ENCODE results near the gene PLA2G2D.

The PLA2G2D gene

DNA sequence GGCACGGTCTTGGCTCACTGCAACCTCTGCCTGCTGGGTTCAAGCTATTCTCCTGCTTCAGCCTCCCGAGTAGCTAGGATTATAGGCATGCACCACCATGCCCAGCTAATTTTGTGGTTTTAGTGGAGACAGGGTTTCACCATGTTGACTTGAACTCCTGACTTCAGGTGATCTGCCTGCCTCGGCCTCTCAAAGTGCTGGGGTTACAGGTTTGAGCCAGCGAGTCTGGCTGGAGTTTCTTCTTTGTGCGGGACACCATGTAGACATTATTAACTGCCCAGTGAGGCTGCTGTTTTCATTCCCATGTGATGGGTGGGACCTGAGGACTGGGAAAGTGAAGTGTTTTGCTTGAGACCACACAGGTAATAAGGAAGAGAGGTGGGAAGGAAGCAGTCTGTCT, 26.0 kb downstream of the PLA2G2D start:
- Histone ChIP-seq H3K27me3 (ENCODE audit: control insufficient read depth, insufficient read depth, low read length) (no peaks in the 10 kb centered on the region), H3K9me3 (ENCODE audit: control insufficient read depth, insufficient read depth, low read length) (peaks cover 38% of the 10 kb centered on the region)

GRCh38 chr1:20090641-20091040, 28.7 kb downstream of the PLA2G2D start:
- H3K4me3 ChIP-seq (ENCODE audit: low read depth, low read length), result no peak overlapping the region
- H3K9ac ChIP-seq (ENCODE audit: low read depth, low read length), result no peak overlapping the region
- no peaks in the 10 kb centered on the region for H3K36me3 ChIP-seq (ENCODE audit: control insufficient read depth, insufficient read depth, low read length)
- H3K4me1 ChIP-seq (ENCODE audit: control insufficient read depth, insufficient read depth, low read length), result no peaks in the 10 kb centered on the region
- no peaks in the 10 kb centered on the region for H3K27me3 ChIP-seq (ENCODE audit: control insufficient read depth, insufficient read depth, low read length)
- H3K9me3 ChIP-seq (ENCODE audit: control insufficient read depth, insufficient read depth, low read length), result peaks cover 13% of the 10 kb centered on the region

More for the DNA sequence above, 26.0 kb downstream of the PLA2G2D start:
- Histone ChIP-seq H3K36me3 (ENCODE audit: control insufficient read depth, insufficient read depth, low read length) (no peaks in the 10 kb centered on the region), H3K4me1 (ENCODE audit: control insufficient read depth, insufficient read depth, low read length) (no peaks in the 10 kb centered on the region), H3K4me3 (ENCODE audit: low read depth, low read length) (no peak overlapping the region), H3K9ac (ENCODE audit: low read depth, low read length) (no peak overlapping the region)

- no peaks in the 10 kb centered on the region for H3K36me3 ChIP-seq (ENCODE audit: control insufficient read depth, insufficient read depth, low read length)
- no peaks in the 10 kb centered on the region for H3K4me1 ChIP-seq (ENCODE audit: control insufficient read depth, insufficient read depth, low read length)
- peaks cover 8% of the 10 kb centered on the region for H3K9me3 ChIP-seq (ENCODE audit: control insufficient read depth, insufficient read depth, low read length)
These were observed 29.2 kb downstream of the PLA2G2D start for GRCh38 chr1:20090119-20090518.

DNA sequence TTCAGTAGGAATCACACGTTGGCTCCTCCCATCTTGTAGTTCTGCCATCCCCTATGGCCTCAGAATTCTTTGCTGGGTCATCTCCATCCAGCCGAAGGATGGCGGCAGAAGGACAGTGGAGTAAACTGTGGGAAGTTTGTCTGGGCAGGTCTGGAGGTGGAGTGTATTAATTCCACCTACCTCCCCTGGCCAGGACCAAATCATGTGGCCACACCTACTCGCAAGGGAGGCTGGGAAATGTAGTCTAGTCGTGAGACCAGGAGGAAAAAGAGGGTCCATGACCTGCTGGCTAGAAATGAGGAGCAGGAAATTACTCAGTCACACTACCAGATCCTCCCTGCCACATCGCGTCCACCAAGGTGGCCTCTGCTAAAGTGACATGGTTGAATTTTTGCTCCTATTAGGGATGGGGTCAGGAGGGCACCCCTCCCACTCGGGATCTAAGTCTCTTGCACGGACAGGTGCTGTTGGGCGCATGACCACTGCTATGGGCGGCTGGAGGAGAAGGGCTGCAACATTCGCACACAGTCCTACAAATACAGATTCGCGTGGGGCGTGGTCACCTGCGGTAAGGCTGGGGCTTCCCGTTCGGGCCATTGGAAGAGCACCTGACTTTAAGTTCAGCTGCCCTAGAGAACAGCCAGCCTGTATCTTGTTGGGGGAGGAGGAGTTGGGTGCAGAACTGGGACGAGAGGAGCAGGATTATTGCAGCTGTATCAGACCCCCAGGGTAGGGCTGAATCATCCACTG, 29.8 kb downstream of the PLA2G2D start:
- Histone ChIP-seq H3K4me3 (ENCODE audit: low read depth, low read length) (no peak overlapping the region), H3K27me3 (ENCODE audit: control insufficient read depth, insufficient read depth, low read length) (no peaks in the 10 kb centered on the region), H3K9ac (ENCODE audit: low read depth, low read length) (no peak overlapping the region), H3K9me3 (ENCODE audit: control insufficient read depth, insufficient read depth, low read length) (peaks cover 6% of the 10 kb centered on the region), H3K4me1 (ENCODE audit: control insufficient read depth, insufficient read depth, low read length) (no peaks in the 10 kb centered on the region), H3K36me3 (ENCODE audit: control insufficient read depth, insufficient read depth, low read length) (no peaks in the 10 kb centered on the region)

More at GRCh38 chr1:20090119-20090518, 29.2 kb downstream of the PLA2G2D start:
- H3K4me3 ChIP-seq (ENCODE audit: low read depth, low read length), result no peak overlapping the region
- H3K27me3 ChIP-seq (ENCODE audit: control insufficient read depth, insufficient read depth, low read length), result no peaks in the 10 kb centered on the region
- no peak overlapping the region for H3K9ac ChIP-seq (ENCODE audit: low read depth, low read length)

GRCh38 chr1:20087668-20088067, 31.7 kb downstream of the PLA2G2D start:
- Histone ChIP-seq H3K27me3 (ENCODE audit: control insufficient read depth, insufficient read depth, low read length) (no peaks in the 10 kb centered on the region), H3K4me3 (ENCODE audit: low read depth, low read length) (no peak overlapping the region), H3K36me3 (ENCODE audit: control insufficient read depth, insufficient read depth, low read length) (no peaks in the 10 kb centered on the region), H3K9me3 (ENCODE audit: control insufficient read depth, insufficient read depth, low read length) (no peaks in the 10 kb centered on the region), H3K9ac (ENCODE audit: low read depth, low read length) (no peak overlapping the region), H3K4me1 (ENCODE audit: control insufficient read depth, insufficient read depth, low read length) (no peaks in the 10 kb centered on the region)

- Histone ChIP-seq H3K4me3 (ENCODE audit: low read depth, low read length) (no peak overlapping the region), H3K9me3 (ENCODE audit: control insufficient read depth, insufficient read depth, low read length) (no peaks in the 10 kb centered on the region), H3K4me1 (ENCODE audit: control insufficient read depth, insufficient read depth, low read length) (no peaks in the 10 kb centered on the region)
These were observed 32.5 kb downstream of the PLA2G2D start for GRCh38 chr1:20086800-20087199.

DNA sequence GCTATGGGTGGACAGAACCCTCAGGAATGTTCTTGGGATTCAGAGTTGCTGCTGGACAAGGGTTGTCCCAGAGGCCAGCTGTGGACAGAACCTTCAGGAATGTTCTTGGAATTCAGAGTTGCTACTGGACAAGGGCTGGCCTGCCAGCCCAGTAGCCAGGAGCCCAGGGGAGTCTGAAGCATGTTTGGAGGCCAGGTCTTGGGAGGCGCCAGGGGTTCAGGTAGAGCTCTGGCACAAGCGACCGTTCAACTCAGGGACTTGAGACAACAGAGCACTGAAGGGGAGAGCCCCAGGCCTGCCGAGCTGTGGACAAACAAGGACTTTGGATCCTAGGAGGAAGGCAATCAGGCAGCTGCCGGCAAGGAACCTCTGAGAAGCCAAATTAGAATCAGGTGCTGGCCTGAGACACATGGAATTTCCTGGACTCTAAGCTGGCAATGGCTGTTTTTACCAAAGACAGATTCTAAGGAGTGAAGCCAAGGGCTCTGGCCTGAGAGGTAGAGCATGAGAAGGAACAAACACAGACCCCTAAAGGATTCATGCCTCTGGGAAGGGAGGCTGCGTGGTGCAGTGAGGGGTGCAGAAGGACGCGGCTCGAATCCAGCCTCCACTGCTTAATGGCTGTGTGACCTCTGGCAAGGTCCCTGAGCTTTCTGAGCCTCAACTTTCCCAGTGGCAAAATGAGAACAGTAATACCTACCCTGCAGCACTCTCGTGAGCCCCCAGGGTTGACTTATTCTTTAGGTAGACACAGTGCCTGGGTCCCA, 36.0 kb downstream of the PLA2G2D start:
- H3K4me1 ChIP-seq (ENCODE audit: control insufficient read depth, insufficient read depth, low read length), result no peaks in the 10 kb centered on the region
- H3K36me3 ChIP-seq (ENCODE audit: control insufficient read depth, insufficient read depth, low read length), result no peaks in the 10 kb centered on the region
- H3K9ac ChIP-seq (ENCODE audit: low read depth, low read length), result no peak overlapping the region
- H3K9me3 ChIP-seq (ENCODE audit: control insufficient read depth, insufficient read depth, low read length), result no peaks in the 10 kb centered on the region
- no peaks in the 10 kb centered on the region for H3K27me3 ChIP-seq (ENCODE audit: control insufficient read depth, insufficient read depth, low read length)
- H3K4me3 ChIP-seq (ENCODE audit: low read depth, low read length), result no peak overlapping the region

More at GRCh38 chr1:20086800-20087199, 32.5 kb downstream of the PLA2G2D start:
- Histone ChIP-seq H3K36me3 (ENCODE audit: control insufficient read depth, insufficient read depth, low read length) (no peaks in the 10 kb centered on the region), H3K9ac (ENCODE audit: low read depth, low read length) (no peak overlapping the region), H3K27me3 (ENCODE audit: control insufficient read depth, insufficient read depth, low read length) (no peaks in the 10 kb centered on the region)

GRCh38 chr1:20082772-20083171, 36.6 kb downstream of the PLA2G2D start:
- Histone ChIP-seq H3K36me3 (ENCODE audit: control insufficient read depth, insufficient read depth, low read length) (no peaks in the 10 kb centered on the region), H3K9ac (ENCODE audit: low read depth, low read length) (no peak overlapping the region), H3K9me3 (ENCODE audit: control insufficient read depth, insufficient read depth, low read length) (no peaks in the 10 kb centered on the region), H3K27me3 (ENCODE audit: control insufficient read depth, insufficient read depth, low read length) (no peaks in the 10 kb centered on the region), H3K4me3 (ENCODE audit: low read depth, low read length) (no peak overlapping the region), H3K4me1 (ENCODE audit: control insufficient read depth, insufficient read depth, low read length) (no peaks in the 10 kb centered on the region)

- Histone ChIP-seq H3K27me3 (ENCODE audit: control insufficient read depth, insufficient read depth, low read length) (no peaks in the 10 kb centered on the region), H3K9me3 (ENCODE audit: control insufficient read depth, insufficient read depth, low read length) (no peaks in the 10 kb centered on the region), H3K9ac (ENCODE audit: low read depth, low read length) (no peak overlapping the region), H3K36me3 (ENCODE audit: control insufficient read depth, insufficient read depth, low read length) (no peaks in the 10 kb centered on the region), H3K4me3 (ENCODE audit: low read depth, low read length) (no peak overlapping the region), H3K4me1 (ENCODE audit: control insufficient read depth, insufficient read depth, low read length) (no peaks in the 10 kb centered on the region)
These were observed 38.0 kb downstream of the PLA2G2D start for GRCh38 chr1:20081353-20081810.

DNA sequence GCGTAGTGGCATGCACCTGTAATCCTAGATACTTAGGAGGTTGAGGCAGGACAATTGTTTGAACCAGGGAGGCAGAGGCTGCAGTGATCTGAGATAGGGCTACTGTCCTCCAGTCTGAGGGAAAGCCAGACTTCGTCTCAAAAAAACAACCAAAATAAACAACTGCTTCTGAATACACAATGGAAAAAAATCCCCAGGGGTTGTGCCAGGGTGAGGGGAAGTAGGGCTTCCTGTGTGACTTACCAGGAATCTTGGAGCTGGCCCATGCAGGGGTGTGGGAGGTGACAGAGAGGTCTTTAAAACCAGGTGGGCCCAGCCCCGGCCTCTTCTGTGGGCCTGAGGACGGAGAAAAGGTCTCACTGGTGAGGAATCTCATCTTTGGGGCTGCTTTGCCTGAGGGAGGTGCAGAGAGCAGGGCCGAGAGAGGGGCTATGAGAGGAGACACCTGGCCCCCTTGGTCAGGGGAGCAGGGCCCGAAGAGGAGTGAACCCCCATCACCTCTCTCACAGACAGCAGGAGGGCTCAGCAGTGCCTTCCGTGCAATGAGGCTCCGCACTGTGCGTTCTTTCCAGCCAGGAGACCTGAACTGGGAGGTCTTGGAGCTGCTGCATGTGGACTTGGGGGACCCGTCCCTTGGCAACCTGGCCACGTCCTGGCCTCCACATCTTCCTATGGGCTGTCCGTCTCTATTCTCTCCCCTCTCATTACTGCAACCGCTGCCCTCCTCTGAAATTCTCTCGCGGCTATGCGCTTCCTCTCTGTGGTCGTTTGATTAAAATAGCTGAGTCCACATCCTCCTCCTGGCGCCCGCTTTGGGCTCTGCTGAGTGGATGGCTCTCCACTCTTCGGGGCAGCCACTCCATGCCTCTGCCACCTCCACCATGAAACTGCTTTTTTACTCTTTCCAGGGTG, 38.6 kb downstream of the PLA2G2D start:
- Histone ChIP-seq H3K4me1 (ENCODE audit: control insufficient read depth, insufficient read depth, low read length) (no peaks in the 10 kb centered on the region), H3K9me3 (ENCODE audit: control insufficient read depth, insufficient read depth, low read length) (no peaks in the 10 kb centered on the region), H3K4me3 (ENCODE audit: low read depth, low read length) (no peak overlapping the region), H3K27me3 (ENCODE audit: control insufficient read depth, insufficient read depth, low read length) (no peaks in the 10 kb centered on the region), H3K36me3 (ENCODE audit: control insufficient read depth, insufficient read depth, low read length) (no peaks in the 10 kb centered on the region), H3K9ac (ENCODE audit: low read depth, low read length) (no peak overlapping the region)

- H3K36me3 ChIP-seq (ENCODE audit: control insufficient read depth, insufficient read depth, low read length), result no peaks in the 10 kb centered on the region
- H3K9ac ChIP-seq (ENCODE audit: low read depth, low read length), result no peak overlapping the region
- H3K4me3 ChIP-seq (ENCODE audit: low read depth, low read length), result no peak overlapping the region
- H3K4me1 ChIP-seq (ENCODE audit: control insufficient read depth, insufficient read depth, low read length), result no peaks in the 10 kb centered on the region
- no peaks in the 10 kb centered on the region for H3K27me3 ChIP-seq (ENCODE audit: control insufficient read depth, insufficient read depth, low read length)
- no peaks in the 10 kb centered on the region for H3K9me3 ChIP-seq (ENCODE audit: control insufficient read depth, insufficient read depth, low read length)
These were observed 39.6 kb downstream of the PLA2G2D start for GRCh38 chr1:20079661-20080305.

Data from iPS-15b (cell line).